ENCODE results near the gene CDT1.

DNA sequence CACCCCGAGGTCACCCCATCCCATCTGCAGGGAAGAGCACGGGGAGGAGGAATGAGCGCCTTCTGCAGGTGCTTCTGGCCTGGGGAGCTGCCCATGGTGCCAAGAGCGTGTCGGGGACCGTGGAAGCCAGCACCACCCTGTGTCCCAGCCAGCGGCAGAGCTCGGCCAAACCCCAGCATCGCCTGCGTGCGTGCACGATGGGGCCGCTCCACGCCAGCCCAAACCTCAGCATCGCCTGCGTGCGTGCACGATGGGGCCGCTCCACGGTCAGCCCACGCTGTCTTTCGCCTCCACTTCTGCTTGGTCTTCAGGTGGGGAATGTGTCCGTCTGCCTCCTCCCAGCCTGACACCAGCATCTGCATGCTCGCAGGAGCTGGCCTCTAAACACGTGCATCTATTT, 39.2 kb downstream of the CDT1 start:
- TF ChIP-seq POLR2A (IDR thresholded peaks at IDR 0.05) (no peak), POLR2AphosphoS5 (IDR thresholded peaks at IDR 0.05) (no peak), EP300 (IDR thresholded peaks at IDR 0.05) (no peak)
- TF ChIP-seq, protein P1, sequence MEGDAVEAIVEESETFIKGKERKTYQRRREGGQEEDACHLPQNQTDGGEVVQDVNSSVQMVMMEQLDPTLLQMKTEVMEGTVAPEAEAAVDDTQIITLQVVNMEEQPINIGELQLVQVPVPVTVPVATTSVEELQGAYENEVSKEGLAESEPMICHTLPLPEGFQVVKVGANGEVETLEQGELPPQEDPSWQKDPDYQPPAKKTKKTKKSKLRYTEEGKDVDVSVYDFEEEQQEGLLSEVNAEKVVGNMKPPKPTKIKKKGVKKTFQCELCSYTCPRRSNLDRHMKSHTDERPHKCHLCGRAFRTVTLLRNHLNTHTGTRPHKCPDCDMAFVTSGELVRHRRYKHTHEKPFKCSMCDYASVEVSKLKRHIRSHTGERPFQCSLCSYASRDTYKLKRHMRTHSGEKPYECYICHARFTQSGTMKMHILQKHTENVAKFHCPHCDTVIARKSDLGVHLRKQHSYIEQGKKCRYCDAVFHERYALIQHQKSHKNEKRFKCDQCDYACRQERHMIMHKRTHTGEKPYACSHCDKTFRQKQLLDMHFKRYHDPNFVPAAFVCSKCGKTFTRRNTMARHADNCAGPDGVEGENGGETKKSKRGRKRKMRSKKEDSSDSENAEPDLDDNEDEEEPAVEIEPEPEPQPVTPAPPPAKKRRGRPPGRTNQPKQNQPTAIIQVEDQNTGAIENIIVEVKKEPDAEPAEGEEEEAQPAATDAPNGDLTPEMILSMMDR (IDR thresholded peaks at IDR 0.05): no peak
